MCF 10A (cell line): ENCODE data around the gene NFATC1. TPM values are rescaled to one million over a fixed set of nuclear protein-coding genes. Genes with fewer than 3 reads are reported as not detected.
A peak's percentile ranks its signal among the peaks of the same experiment; 100 is the strongest.

Experiments used
- BruUV-seq: library from RNA; stranded (reverse); fragments of 400-500 nt; replicated peaks from 2 replicates; lab custom pipeline; 2021; lab: Mats Ljungman, UMichigan
- CTCF ChIA-PET: fragments of 300-600 bp; sonication (Branson Sonifier 250); formaldehyde crosslinking; extraction: SDS; loops from one replicate; lab custom pipeline; 2021; ENCODE audit warnings: antibody characterized with exemption, inconsistent platforms; lab: Yijun Ruan, JAX
- POLR2A ChIA-PET: fragments of 300-600, 350-650 bp; sonication (Branson Sonifier 250); formaldehyde crosslinking; extraction: SDS; loops from one replicate; lab custom pipeline; 2020; ENCODE audit warnings: antibody characterized with exemption, inconsistent platforms; lab: Yijun Ruan, JAX
- DNase-seq: peaks from one replicate; pipeline ENCODE4 v3.0.0-alpha.2; 2018; ENCODE audit not compliant: unreplicated experiment
- H3K27ac Mint-ChIP-seq: one replicate; pipeline ENCODE4 v1.8.0; 2022; ENCODE audit warnings: mild to moderate bottlenecking, low read depth, mixed read lengths; ENCODE audit not compliant: unreplicated experiment
- H3K27me3 Mint-ChIP-seq: one replicate; pipeline ENCODE4 v1.8.0; 2022; ENCODE audit warnings: mixed read lengths; ENCODE audit not compliant: insufficient read depth, unreplicated experiment
- H3K36me3 Mint-ChIP-seq: one replicate; pipeline ENCODE4 v1.8.0; 2022; ENCODE audit warnings: mild to moderate bottlenecking, moderate library complexity, mixed read lengths; ENCODE audit not compliant: insufficient read depth, unreplicated experiment
- H3K4me1 Mint-ChIP-seq: one replicate; pipeline ENCODE4 v1.8.0; 2022; ENCODE audit warnings: mixed read lengths; ENCODE audit not compliant: insufficient read depth, unreplicated experiment
- H3K4me3 Mint-ChIP-seq: one replicate; pipeline ENCODE4 v1.8.0; 2022; ENCODE audit warnings: mild to moderate bottlenecking, moderate library complexity, mixed read lengths; ENCODE audit not compliant: unreplicated experiment
- H3K9me3 Mint-ChIP-seq: one replicate; pipeline ENCODE4 v1.8.0; 2022; ENCODE audit warnings: mixed read lengths; ENCODE audit not compliant: unreplicated experiment
- CTCF ChIP-seq: fragments of 200-600 bp; IDR thresholded peaks from one replicate; pipeline ENCODE4 v1.8.0; 2022; ENCODE audit warnings: antibody characterized with exemption, mild to moderate bottlenecking; ENCODE audit not compliant: unreplicated experiment
- intact Hi-C: fragments of 100-400 bp; cut with micrococcal nuclease; formaldehyde crosslinking; loops from 2 replicates; pipeline ENCODE4 v1.14.1; 2022
- total RNA-seq: library from RNA; stranded (reverse); gene quantifications from 2 replicates; pipeline ENCODE4 v1.2.3, GENCODE V29; 2022

Gene NFATC1
- total RNA-seq, 1 experiment from 2014 or later = 2.0 TPM

DNA sequence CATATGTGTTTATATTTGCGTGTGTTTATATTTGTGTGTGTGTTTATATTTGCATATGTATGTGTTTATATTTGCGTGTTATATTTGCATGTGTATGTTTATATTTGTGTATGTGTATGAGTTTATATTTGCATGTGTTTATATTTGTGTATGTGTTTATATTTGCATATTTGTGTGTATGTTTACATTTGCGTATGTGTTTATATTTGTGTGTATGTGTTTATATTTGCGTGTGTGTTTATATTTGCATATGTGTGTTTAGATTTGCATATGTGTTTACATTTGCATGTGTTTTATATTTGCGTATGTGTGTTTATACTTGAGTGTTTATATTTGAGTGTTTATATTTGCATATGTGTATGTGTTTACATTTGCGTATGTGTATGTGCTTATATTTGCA, 168.2 kb downstream of the NFATC1 start:
- no peak for TF ChIP-seq CTCF
- Mint-ChIP-seq H3K27ac (no peak overlapping the region), H3K27me3 (no peaks in the 10 kb centered on the region), H3K4me1 (no peaks in the 10 kb centered on the region), H3K9me3 (peaks cover 27% of the 10 kb centered on the region), H3K36me3 (no peaks in the 10 kb centered on the region), H3K4me3 (no peak overlapping the region)
- intact Hi-C loops = no loop called here
- ChIA-PET CTCF (no interaction called here), POLR2A (no interaction called here)
- no peak for DNase-seq
- BruUV-seq = no TSS peak

DNA sequence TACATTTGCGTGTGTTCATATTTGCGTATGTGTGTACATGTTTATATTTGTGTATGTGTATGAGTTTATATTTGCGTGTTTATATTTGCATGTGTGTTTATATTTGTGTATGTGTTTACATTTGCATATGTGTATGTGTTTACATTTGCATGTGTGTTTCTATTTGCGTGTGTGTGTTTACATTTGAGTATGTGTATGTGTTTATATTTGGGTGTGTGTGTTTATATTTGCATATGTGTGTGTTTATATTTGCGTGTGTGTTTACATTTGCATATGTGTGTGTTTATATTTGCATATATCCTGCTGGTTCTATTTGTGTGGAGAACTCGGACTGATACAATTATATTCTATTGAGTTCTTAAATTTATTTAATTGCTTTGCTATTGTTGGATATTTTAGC, 168.7 kb downstream of the NFATC1 start:
- no peak for DNase-seq
- Mint-ChIP-seq H3K36me3 (no peaks in the 10 kb centered on the region), H3K4me1 (no peaks in the 10 kb centered on the region), H3K4me3 (no peak overlapping the region), H3K27me3 (no peaks in the 10 kb centered on the region), H3K9me3 (peaks cover 25% of the 10 kb centered on the region), H3K27ac (no peak overlapping the region)
- BruUV-seq = no TSS peak
- intact Hi-C loops = no loop called here
- ChIA-PET CTCF (interaction anchor here (0.6 kb wide), 1 partner anchor 422 kb away, joined by 4 read pairs; no protein-coding TSS in a partner anchor), POLR2A (no interaction called here)
- TF ChIP-seq CTCF = no peak

DNA sequence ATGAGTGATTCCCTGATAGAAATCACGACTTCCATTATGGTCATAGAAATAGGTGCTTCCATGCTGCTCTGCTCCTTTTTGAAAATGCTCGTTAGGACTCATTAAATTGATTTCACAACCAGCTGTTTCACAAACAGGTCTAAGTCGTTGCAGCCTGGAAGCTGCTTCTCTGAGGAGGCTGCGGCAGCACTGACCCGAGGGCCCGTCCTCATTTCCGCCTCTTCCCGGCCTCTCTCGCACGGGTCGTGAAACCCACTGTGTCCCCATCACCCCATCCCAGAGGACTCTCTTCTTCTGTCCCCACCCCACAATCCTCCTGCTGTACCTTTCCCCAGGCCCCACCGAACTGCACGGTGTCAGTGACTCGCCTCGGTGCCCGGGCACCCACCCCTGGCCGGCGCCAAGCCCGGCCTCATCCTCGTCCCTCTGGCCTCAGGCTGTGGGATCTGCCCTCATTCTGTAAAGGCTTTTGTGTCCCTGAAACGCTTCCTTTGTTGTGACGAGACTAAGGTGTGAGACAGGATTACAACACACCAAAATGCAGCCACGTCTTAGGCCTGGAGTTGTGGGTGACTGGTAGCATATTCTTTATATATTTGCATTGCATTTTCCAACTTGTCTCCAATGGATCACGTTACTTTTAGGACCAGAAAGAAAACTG, 171.2 kb downstream of the NFATC1 start:
- no peaks in the 10 kb centered on the region for H3K36me3 Mint-ChIP-seq
- no TSS peak for BruUV-seq
- intact Hi-C loops = no loop called here
- H3K27me3 Mint-ChIP-seq = no peaks in the 10 kb centered on the region
- no peak overlapping the region for H3K4me3 Mint-ChIP-seq
- ChIA-PET CTCF (no interaction called here), POLR2A (no interaction called here)
- no peak for TF ChIP-seq CTCF
- peak; percentile 6 for DNase-seq
- no peaks in the 10 kb centered on the region for H3K4me1 Mint-ChIP-seq
- H3K9me3 Mint-ChIP-seq = peaks cover 19% of the 10 kb centered on the region
- no peak overlapping the region for H3K27ac Mint-ChIP-seq

DNA sequence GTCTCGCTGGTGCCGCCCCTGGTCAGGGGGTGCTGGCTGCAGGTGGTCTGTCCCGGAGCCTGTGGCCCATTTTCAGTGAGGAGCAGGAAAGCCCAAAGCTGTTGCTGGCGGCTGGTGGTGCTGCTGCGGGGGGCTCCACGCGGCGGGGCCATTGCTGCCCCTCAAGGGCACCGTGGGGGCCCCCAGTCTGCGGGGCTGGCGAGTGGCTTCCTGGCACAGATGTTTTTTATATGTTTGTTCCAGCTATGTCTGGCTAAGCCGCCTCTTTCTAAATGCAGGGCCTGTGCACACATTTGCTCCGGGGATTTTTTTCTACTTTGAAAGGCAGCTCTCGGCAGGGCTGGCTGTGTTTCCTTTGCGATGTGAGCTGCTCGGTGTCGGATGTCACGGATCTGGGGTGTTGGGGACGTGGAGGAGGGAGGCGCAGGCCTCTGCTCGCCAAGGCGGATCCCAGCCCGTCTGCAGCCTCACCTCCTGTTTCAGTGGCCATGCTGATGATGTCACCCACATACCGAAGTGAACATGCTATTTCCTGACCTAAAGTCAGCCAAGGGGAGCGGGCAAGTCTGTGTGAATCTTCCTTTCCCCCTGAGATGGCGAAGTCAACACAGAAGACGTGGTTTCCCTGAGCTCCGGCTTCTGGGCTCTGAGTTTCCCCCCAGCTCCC, 171.9 kb downstream of the NFATC1 start:
- ChIA-PET POLR2A (no interaction called here), CTCF (interaction anchor here (0.6 to 0.8 kb wide), 2 partner anchors 75 to 371 kb away, joined by 3 to 4 read pairs; no protein-coding TSS in a partner anchor)
- Mint-ChIP-seq H3K4me3 (no peak overlapping the region), H3K27me3 (no peaks in the 10 kb centered on the region), H3K27ac (no peak overlapping the region), H3K4me1 (no peaks in the 10 kb centered on the region), H3K9me3 (peaks cover 25% of the 10 kb centered on the region), H3K36me3 (no peaks in the 10 kb centered on the region)
- intact Hi-C loops = no loop called here
- no peak for TF ChIP-seq CTCF
- BruUV-seq = no TSS peak
- DNase-seq = peak; percentile 60
